GM18909 (cell line): ENCODE data around the gene GPD1L.
"Not testable (repeated sequence)": the region's sequence is repeated elsewhere in the genome, so short reads cannot be mapped to it uniquely, and the experiment has no call there.

Source experiments
- ATAC-seq: cut with Tn5 transposase; IDR thresholded peaks from one replicate; pipeline ENCODE4 v1.9.1; 2021; ENCODE audit warnings: mild to moderate bottlenecking; ENCODE audit not compliant: unreplicated experiment, poor library complexity

Gene GPD1L

GRCh38 chr3:32104492-32104891 lies 1.9 kb upstream of the GPD1L start:
- no peak for ATAC-seq

GRCh38 chr3:32105291-32106131 lies 909 bp upstream of the GPD1L start:
- ATAC-seq: no peak

GRCh38 chr3:32106929-32107362 lies 526 bp downstream of the GPD1L start:
- ATAC-seq: peak; percentile 28

GRCh38 chr3:32108224-32108623 lies 1.8 kb downstream of the GPD1L start:
- ATAC-seq: not testable (repeated sequence)

- no peak for ATAC-seq
Observed at GRCh38 chr3:32109256-32109655, 2.8 kb downstream of the GPD1L start.

GRCh38 chr3:32110233-32110760 lies 3.9 kb downstream of the GPD1L start:
- ATAC-seq: no peak

GRCh38 chr3:32111560-32111959 lies 5.1 kb downstream of the GPD1L start:
- ATAC-seq: no peak

- no peak for ATAC-seq
Observed at GRCh38 chr3:32113566-32113965, 7.1 kb downstream of the GPD1L start.

GRCh38 chr3:32113981-32114545 lies 7.6 kb downstream of the GPD1L start:
- ATAC-seq: peak; percentile 22

- peak; percentile 61 for ATAC-seq
Observed at GRCh38 chr3:32114546-32115386, 8.3 kb downstream of the GPD1L start.

GRCh38 chr3:32117320-32117719 lies 10.9 kb downstream of the GPD1L start:
- ATAC-seq: no peak

- ATAC-seq: no peak
Observed at GRCh38 chr3:32118215-32118614, 11.8 kb downstream of the GPD1L start.

- no peak for ATAC-seq
Observed at GRCh38 chr3:32120471-32120870, 14.1 kb downstream of the GPD1L start.

- no peak for ATAC-seq
Observed at GRCh38 chr3:32121137-32121536, 14.7 kb downstream of the GPD1L start.

- no peak for ATAC-seq
Observed at GRCh38 chr3:32123620-32124019, 17.2 kb downstream of the GPD1L start.

- ATAC-seq: no peak
Observed at GRCh38 chr3:32125012-32125411, 18.6 kb downstream of the GPD1L start.

GRCh38 chr3:32126305-32127015 lies 20.0 kb downstream of the GPD1L start:
- ATAC-seq: no peak

- ATAC-seq: no peak
Observed at GRCh38 chr3:32127219-32127826, 20.9 kb downstream of the GPD1L start.

- no peak for ATAC-seq
Observed at GRCh38 chr3:32128936-32129335, 22.5 kb downstream of the GPD1L start.

GRCh38 chr3:32129832-32130231 lies 23.4 kb downstream of the GPD1L start:
- no peak for ATAC-seq
